Measurements from ENCODE around the gene PALMD.

Gene PALMD

GRCh38 chr1:99723251-99723650 lies 77.3 kb downstream of the PALMD start:
- no peak for DNase-seq (ENCODE audit: low read depth, low spot score)
- H3K4me1 ChIP-seq (ENCODE audit: control insufficient read depth, insufficient read depth, low read length) = peaks cover 5% of the 10 kb centered on the region; the same call in 1 of the 2 replicates
- no CpG with 5 or more reads among the region's 3 CpGs for WGBS (ENCODE audit: insufficient coverage, insufficient read length)
- no peaks in the 10 kb centered on the region for H3K9me3 ChIP-seq (ENCODE audit: control insufficient read depth, insufficient read depth, low read length)
- H3K36me3 ChIP-seq (ENCODE audit: control insufficient read depth, insufficient read depth, low read length) = no peaks in the 10 kb centered on the region
- H3K4me3 ChIP-seq (ENCODE audit: low read length) = no peak overlapping the region
- H3K27ac ChIP-seq (ENCODE audit: low read length) = no peak overlapping the region
- no peaks in the 10 kb centered on the region for H3K27me3 ChIP-seq (ENCODE audit: control insufficient read depth, insufficient read depth, low read length)

- peaks cover 5% of the 10 kb centered on the region; the same call in 1 of the 2 replicates for H3K4me1 ChIP-seq (ENCODE audit: control insufficient read depth, insufficient read depth, low read length)
- DNase-seq (ENCODE audit: low read depth, low spot score) = no peak
- H3K9me3 ChIP-seq (ENCODE audit: control insufficient read depth, insufficient read depth, low read length) = no peaks in the 10 kb centered on the region
- H3K27me3 ChIP-seq (ENCODE audit: control insufficient read depth, insufficient read depth, low read length) = no peaks in the 10 kb centered on the region
- H3K4me3 ChIP-seq (ENCODE audit: low read length) = no peak overlapping the region
- H3K27ac ChIP-seq (ENCODE audit: low read length) = no peak overlapping the region
- H3K36me3 ChIP-seq (ENCODE audit: control insufficient read depth, insufficient read depth, low read length) = no peaks in the 10 kb centered on the region
- no CpG with 5 or more reads among the region's 4 CpGs for WGBS (ENCODE audit: insufficient coverage, insufficient read length)
Observed at GRCh38 chr1:99725996-99726395, 80.1 kb downstream of the PALMD start.

GRCh38 chr1:99726407-99726806 lies 80.5 kb downstream of the PALMD start:
- H3K9me3 ChIP-seq (ENCODE audit: control insufficient read depth, insufficient read depth, low read length) = no peaks in the 10 kb centered on the region
- no CpG with 5 or more reads among the region's 1 CpG for WGBS (ENCODE audit: insufficient coverage, insufficient read length)
- DNase-seq (ENCODE audit: low read depth, low spot score) = no peak
- H3K27ac ChIP-seq (ENCODE audit: low read length) = no peak overlapping the region
- no peaks in the 10 kb centered on the region for H3K27me3 ChIP-seq (ENCODE audit: control insufficient read depth, insufficient read depth, low read length)
- H3K36me3 ChIP-seq (ENCODE audit: control insufficient read depth, insufficient read depth, low read length) = no peaks in the 10 kb centered on the region
- no peak overlapping the region for H3K4me3 ChIP-seq (ENCODE audit: low read length)
- H3K4me1 ChIP-seq (ENCODE audit: control insufficient read depth, insufficient read depth, low read length) = peaks cover 5% of the 10 kb centered on the region; the same call in 1 of the 2 replicates

GRCh38 chr1:99726818-99727217 lies 80.9 kb downstream of the PALMD start:
- WGBS (ENCODE audit: insufficient coverage, insufficient read length) = no CpG with 5 or more reads among the region's 2 CpGs
- Histone ChIP-seq H3K4me1 (ENCODE audit: control insufficient read depth, insufficient read depth, low read length) (peaks cover 5% of the 10 kb centered on the region; the same call in 1 of the 2 replicates), H3K4me3 (ENCODE audit: low read length) (no peak overlapping the region), H3K27me3 (ENCODE audit: control insufficient read depth, insufficient read depth, low read length) (no peaks in the 10 kb centered on the region), H3K27ac (ENCODE audit: low read length) (no peak overlapping the region), H3K9me3 (ENCODE audit: control insufficient read depth, insufficient read depth, low read length) (no peaks in the 10 kb centered on the region), H3K36me3 (ENCODE audit: control insufficient read depth, insufficient read depth, low read length) (no peaks in the 10 kb centered on the region)
- DNase-seq (ENCODE audit: low read depth, low spot score) = no peak

- no peaks in the 10 kb centered on the region for H3K9me3 ChIP-seq (ENCODE audit: control insufficient read depth, insufficient read depth, low read length)
- no peak overlapping the region for H3K27ac ChIP-seq (ENCODE audit: low read length)
- H3K36me3 ChIP-seq (ENCODE audit: control insufficient read depth, insufficient read depth, low read length) = no peaks in the 10 kb centered on the region
- peaks cover 5% of the 10 kb centered on the region; the same call in 1 of the 2 replicates for H3K4me1 ChIP-seq (ENCODE audit: control insufficient read depth, insufficient read depth, low read length)
- H3K27me3 ChIP-seq (ENCODE audit: control insufficient read depth, insufficient read depth, low read length) = no peaks in the 10 kb centered on the region
- no peak overlapping the region for H3K4me3 ChIP-seq (ENCODE audit: low read length)
- no CpG with 5 or more reads among the region's 4 CpGs for WGBS (ENCODE audit: insufficient coverage, insufficient read length)
- DNase-seq (ENCODE audit: low read depth, low spot score) = peak; percentile 35
Observed at GRCh38 chr1:99727575-99728185, 81.8 kb downstream of the PALMD start.

- Histone ChIP-seq H3K27ac (ENCODE audit: low read length) (no peak overlapping the region), H3K4me3 (ENCODE audit: low read length) (no peak overlapping the region), H3K27me3 (ENCODE audit: control insufficient read depth, insufficient read depth, low read length) (no peaks in the 10 kb centered on the region), H3K9me3 (ENCODE audit: control insufficient read depth, insufficient read depth, low read length) (no peaks in the 10 kb centered on the region), H3K36me3 (ENCODE audit: control insufficient read depth, insufficient read depth, low read length) (no peaks in the 10 kb centered on the region), H3K4me1 (ENCODE audit: control insufficient read depth, insufficient read depth, low read length) (peaks cover 5% of the 10 kb centered on the region; the same call in 1 of the 2 replicates)
- WGBS (ENCODE audit: insufficient coverage, insufficient read length) = no CpG with 5 or more reads among the region's 4 CpGs
- no peak for DNase-seq (ENCODE audit: low read depth, low spot score)
Observed at GRCh38 chr1:99728494-99729235, 82.8 kb downstream of the PALMD start.

GRCh38 chr1:99731384-99731783 lies 85.5 kb downstream of the PALMD start:
- Histone ChIP-seq H3K27me3 (ENCODE audit: control insufficient read depth, insufficient read depth, low read length) (no peaks in the 10 kb centered on the region), H3K4me1 (ENCODE audit: control insufficient read depth, insufficient read depth, low read length) (peaks cover 3% of the 10 kb centered on the region; the same call in 1 of the 2 replicates), H3K9me3 (ENCODE audit: control insufficient read depth, insufficient read depth, low read length) (no peaks in the 10 kb centered on the region), H3K27ac (ENCODE audit: low read length) (no peak overlapping the region), H3K4me3 (ENCODE audit: low read length) (no peak overlapping the region), H3K36me3 (ENCODE audit: control insufficient read depth, insufficient read depth, low read length) (no peaks in the 10 kb centered on the region)
- no CpG with 5 or more reads among the region's 1 CpG for WGBS (ENCODE audit: insufficient coverage, insufficient read length)
- no peak for DNase-seq (ENCODE audit: low read depth, low spot score)

GRCh38 chr1:99735852-99736251 lies 89.9 kb downstream of the PALMD start:
- H3K4me3 ChIP-seq (ENCODE audit: low read length) = no peak overlapping the region
- no peaks in the 10 kb centered on the region for H3K27me3 ChIP-seq (ENCODE audit: control insufficient read depth, insufficient read depth, low read length)
- no peaks in the 10 kb centered on the region for H3K4me1 ChIP-seq (ENCODE audit: control insufficient read depth, insufficient read depth, low read length)
- no peaks in the 10 kb centered on the region for H3K9me3 ChIP-seq (ENCODE audit: control insufficient read depth, insufficient read depth, low read length)
- no peak for DNase-seq (ENCODE audit: low read depth, low spot score)
- WGBS (ENCODE audit: insufficient coverage, insufficient read length) = no CpG with 5 or more reads among the region's 2 CpGs
- no peaks in the 10 kb centered on the region for H3K36me3 ChIP-seq (ENCODE audit: control insufficient read depth, insufficient read depth, low read length)
- no peak overlapping the region for H3K27ac ChIP-seq (ENCODE audit: low read length)

GRCh38 chr1:99737016-99737415 lies 91.1 kb downstream of the PALMD start:
- Histone ChIP-seq H3K4me3 (ENCODE audit: low read length) (no peak overlapping the region), H3K27me3 (ENCODE audit: control insufficient read depth, insufficient read depth, low read length) (no peaks in the 10 kb centered on the region), H3K27ac (ENCODE audit: low read length) (no peak overlapping the region), H3K4me1 (ENCODE audit: control insufficient read depth, insufficient read depth, low read length) (no peaks in the 10 kb centered on the region), H3K9me3 (ENCODE audit: control insufficient read depth, insufficient read depth, low read length) (no peaks in the 10 kb centered on the region), H3K36me3 (ENCODE audit: control insufficient read depth, insufficient read depth, low read length) (no peaks in the 10 kb centered on the region)
- WGBS (ENCODE audit: insufficient coverage, insufficient read length) = no CpG with 5 or more reads among the region's 4 CpGs
- DNase-seq (ENCODE audit: low read depth, low spot score) = peak; percentile 29

GRCh38 chr1:99738858-99739465 lies 93.0 kb downstream of the PALMD start:
- no peaks in the 10 kb centered on the region for H3K4me1 ChIP-seq (ENCODE audit: control insufficient read depth, insufficient read depth, low read length)
- no peak overlapping the region for H3K4me3 ChIP-seq (ENCODE audit: low read length)
- no peaks in the 10 kb centered on the region for H3K36me3 ChIP-seq (ENCODE audit: control insufficient read depth, insufficient read depth, low read length)
- no peak overlapping the region for H3K27ac ChIP-seq (ENCODE audit: low read length)
- H3K27me3 ChIP-seq (ENCODE audit: control insufficient read depth, insufficient read depth, low read length) = no peaks in the 10 kb centered on the region
- WGBS (ENCODE audit: insufficient coverage, insufficient read length) = no CpG with 5 or more reads among the region's 6 CpGs
- no peak for DNase-seq (ENCODE audit: low read depth, low spot score)
- no peaks in the 10 kb centered on the region for H3K9me3 ChIP-seq (ENCODE audit: control insufficient read depth, insufficient read depth, low read length)

Measured in iPS DF 6.9 (cell line).